Measurements from ENCODE around the gene ZSCAN2. TPM values are rescaled to one million over a fixed set of nuclear protein-coding genes. Genes with fewer than 3 reads are reported as not detected.

The ZSCAN2 gene
- total RNA-seq, 2 donors from 2014 or later: 4.9 to 5.6 TPM

GRCh38 chr15:84659904-84660781, 59.3 kb downstream of the ZSCAN2 start:
- TF ChIP-seq CTCF (IDR thresholded peaks at IDR 0.05): no peak
- H3K27me3 ChIP-seq: no peaks in the 10 kb centered on the region

GRCh38 chr15:84661001-84661400, 60.2 kb downstream of the ZSCAN2 start:
- Histone ChIP-seq H3K27ac (no peak overlapping the region), H3K9me3 (no peaks in the 10 kb centered on the region), H3K27me3 (no peaks in the 10 kb centered on the region), H3K36me3 (peaks cover 11% of the 10 kb centered on the region), H3K4me3 (no peak overlapping the region), H3K4me1 (peaks cover 0 to 19% of the 10 kb centered on the region in 2 donors)
- TF ChIP-seq CTCF (IDR thresholded peaks at IDR 0.05): no peak
- no peak for DNase-seq (ENCODE audit: low spot score)

More at GRCh38 chr15:84659904-84660781, 59.3 kb downstream of the ZSCAN2 start:
- no peak for DNase-seq (ENCODE audit: low spot score)
- Histone ChIP-seq H3K36me3 (peaks cover 3% of the 10 kb centered on the region), H3K4me3 (no peak overlapping the region), H3K9me3 (no peaks in the 10 kb centered on the region), H3K27ac (no peak overlapping the region), H3K4me1 (peaks cover 0 to 21% of the 10 kb centered on the region in 2 donors)

- H3K36me3 ChIP-seq: peaks cover 43% of the 10 kb centered on the region
- no peaks in the 10 kb centered on the region for H3K9me3 ChIP-seq
- TF ChIP-seq CTCF (IDR thresholded peaks at IDR 0.05): no peak
- no peak overlapping the region for H3K4me3 ChIP-seq
- DNase-seq (ENCODE audit: low spot score): no peak
- H3K27ac ChIP-seq: no peak overlapping the region
- H3K27me3 ChIP-seq: no peaks in the 10 kb centered on the region
- H3K4me1 ChIP-seq: no peaks in the 10 kb centered on the region
These were observed 65.6 kb downstream of the ZSCAN2 start for GRCh38 chr15:84666373-84666772.

GRCh38 chr15:84668221-84668982, 67.6 kb downstream of the ZSCAN2 start:
- no peak overlapping the region for H3K4me3 ChIP-seq
- TF ChIP-seq CTCF (IDR thresholded peaks at IDR 0.05): no peak
- H3K27ac ChIP-seq: no peak overlapping the region
- peaks cover 43% of the 10 kb centered on the region for H3K36me3 ChIP-seq
- H3K27me3 ChIP-seq: no peaks in the 10 kb centered on the region
- no peaks in the 10 kb centered on the region for H3K4me1 ChIP-seq
- DNase-seq (ENCODE audit: low spot score): no peak
- H3K9me3 ChIP-seq: no peaks in the 10 kb centered on the region

GRCh38 chr15:84669726-84670125, 68.9 kb downstream of the ZSCAN2 start:
- Histone ChIP-seq H3K36me3 (peaks cover 51% of the 10 kb centered on the region), H3K4me3 (no peak overlapping the region), H3K27ac (no peak overlapping the region), H3K27me3 (no peaks in the 10 kb centered on the region), H3K9me3 (no peaks in the 10 kb centered on the region), H3K4me1 (no peaks in the 10 kb centered on the region)
- no peak for TF ChIP-seq CTCF (IDR thresholded peaks at IDR 0.05)
- no peak for DNase-seq (ENCODE audit: low spot score)

Data from right atrium auricular region (tissue), 2 donors.